Nephron progenitor cell (in vitro differentiated cells): ENCODE results near the gene STRN4.
A peak's percentile ranks its signal among the peaks of the same experiment; 100 is the strongest.
"Not testable (repeated sequence)": the region's sequence is repeated elsewhere in the genome, so short reads cannot be mapped to it uniquely, and the experiment has no call there.

Source experiments
- DNase-seq: peaks from one replicate; pipeline ENCODE4 v3.0.0; 2021
- H3K27ac Mint-ChIP-seq: 2 replicates; pipeline ENCODE4 v1.8.0; 2021; ENCODE audit warnings: mild to moderate bottlenecking, moderate library complexity, mixed read lengths
- H3K27me3 Mint-ChIP-seq: 2 replicates; pipeline ENCODE4 v1.8.0; 2021; ENCODE audit warnings: mild to moderate bottlenecking, low read depth, mixed read lengths; ENCODE audit not compliant: poor library complexity
- H3K36me3 Mint-ChIP-seq: 2 replicates; pipeline ENCODE4 v1.8.0; 2021; ENCODE audit warnings: low read depth, mixed read lengths
- H3K4me1 Mint-ChIP-seq: 2 replicates; pipeline ENCODE4 v1.8.0; 2021; ENCODE audit warnings: mixed read lengths
- H3K4me3 Mint-ChIP-seq: 2 replicates; pipeline ENCODE4 v1.8.0; 2021; ENCODE audit warnings: mild to moderate bottlenecking, moderate library complexity, mixed read lengths
- H3K9me3 Mint-ChIP-seq: 2 replicates; pipeline ENCODE4 v1.8.0; 2021; ENCODE audit warnings: mild to moderate bottlenecking, moderate library complexity, mixed read lengths
- CTCF ChIP-seq: fragments of 200-600 bp; sonication (generic); IDR thresholded peaks from 2 replicates; pipeline ENCODE4 v1.5.0; 2021; ENCODE audit warnings: antibody characterized with exemption

Gene STRN4

GRCh38 chr19:46764817-46765291 is 18.6 kb upstream of the STRN4 start:
- Mint-ChIP-seq H3K36me3 (peaks cover 5% of the 10 kb centered on the region), H3K27me3 (peaks cover 2% of the 10 kb centered on the region), H3K27ac (peak overlapping the region; percentile 75), H3K4me1 (peaks cover 3% of the 10 kb centered on the region), H3K4me3 (no peak overlapping the region), H3K9me3 (no peaks in the 10 kb centered on the region)
- no peak for TF ChIP-seq CTCF
- DNase-seq: no peak

GRCh38 chr19:46762245-46762890 is 16.1 kb upstream of the STRN4 start:
- H3K36me3 Mint-ChIP-seq: peaks cover 11% of the 10 kb centered on the region
- H3K4me1 Mint-ChIP-seq: peaks cover 9% of the 10 kb centered on the region
- no peak for DNase-seq
- TF ChIP-seq CTCF: no peak
- H3K4me3 Mint-ChIP-seq: no peak overlapping the region
- no peaks in the 10 kb centered on the region for H3K9me3 Mint-ChIP-seq
- no peak overlapping the region for H3K27ac Mint-ChIP-seq
- H3K27me3 Mint-ChIP-seq: peaks cover 2% of the 10 kb centered on the region

- no peak overlapping the region for H3K4me3 Mint-ChIP-seq
- no peak for DNase-seq
- no peak for TF ChIP-seq CTCF
- no peaks in the 10 kb centered on the region for H3K27me3 Mint-ChIP-seq
- H3K36me3 Mint-ChIP-seq: peaks cover 10% of the 10 kb centered on the region
- peaks cover 9% of the 10 kb centered on the region for H3K4me1 Mint-ChIP-seq
- H3K27ac Mint-ChIP-seq: no peak overlapping the region
- H3K9me3 Mint-ChIP-seq: no peaks in the 10 kb centered on the region
These were observed 15.2 kb upstream of the STRN4 start for GRCh38 chr19:46761418-46761831.

GRCh38 chr19:46760897-46761296 is 14.6 kb upstream of the STRN4 start:
- not testable (repeated sequence) for H3K36me3 Mint-ChIP-seq, H3K9me3 Mint-ChIP-seq

GRCh38 chr19:46760363-46760762 is 14.1 kb upstream of the STRN4 start:
- TF ChIP-seq CTCF: no peak

More at GRCh38 chr19:46760897-46761296, 14.6 kb upstream of the STRN4 start:
- H3K27ac Mint-ChIP-seq, H3K4me3 Mint-ChIP-seq, H3K27me3 Mint-ChIP-seq, DNase-seq, H3K4me1 Mint-ChIP-seq: not testable (repeated sequence)

GRCh38 chr19:46759817-46760333 is 13.6 kb upstream of the STRN4 start:
- no peak for TF ChIP-seq CTCF
- H3K9me3 Mint-ChIP-seq: no peaks in the 10 kb centered on the region
- no peak overlapping the region for H3K4me3 Mint-ChIP-seq
- no peak for DNase-seq
- no peaks in the 10 kb centered on the region for H3K27me3 Mint-ChIP-seq
- peaks cover 14% of the 10 kb centered on the region for H3K36me3 Mint-ChIP-seq
- H3K27ac Mint-ChIP-seq: no peak overlapping the region
- peaks cover 9% of the 10 kb centered on the region for H3K4me1 Mint-ChIP-seq

More at GRCh38 chr19:46760363-46760762, 14.1 kb upstream of the STRN4 start:
- Mint-ChIP-seq H3K4me3 (no peak overlapping the region), H3K36me3 (peaks cover 10% of the 10 kb centered on the region), H3K9me3 (no peaks in the 10 kb centered on the region), H3K27ac (no peak overlapping the region), H3K4me1 (peaks cover 9% of the 10 kb centered on the region), H3K27me3 (no peaks in the 10 kb centered on the region)
- no peak for DNase-seq
